NB4 (cell line): ENCODE measurements around the gene TPTE2.

Experiments
- DNase-seq: peaks from one replicate; pipeline ENCODE4 v3.0.0; 2010; ENCODE audit warnings: low read depth
- H3K4me3 ChIP-seq: one replicate; pipeline ENCODE4 v1.5.1; 2011; ENCODE audit warnings: mild to moderate bottlenecking, low read depth, low read length, moderate library complexity
- MYC ChIP-seq: IDR thresholded peaks from 2 replicates; pipeline ENCODE4 v1.6.1; 2011; ENCODE audit warnings: low read depth, low read length
- POLR2A ChIP-seq: IDR thresholded peaks from 2 replicates; pipeline ENCODE4 v1.6.1; 2011; ENCODE audit warnings: mild to moderate bottlenecking; ENCODE audit not compliant: insufficient read length; ENCODE audit errors: extremely low read depth
- TF ChIP-seq, protein P1 (sequence below): IDR thresholded peaks from one replicate; pipeline ENCODE4 v1.5.1; 2012; ENCODE audit warnings: low read depth, low read length
- TF ChIP-seq, protein P2 (sequence below): IDR thresholded peaks from 2 replicates; pipeline ENCODE4 v1.6.1; 2011; ENCODE audit warnings: low read depth, low read length

TPTE2 gene

GRCh38 chr13:19591864-19592263, 30.5 kb upstream of the TPTE2 start:
- no peak overlapping the region for H3K4me3 ChIP-seq
- DNase-seq: peak; percentile 27
- no peak for TF ChIP-seq POLR2A
- TF ChIP-seq, protein P1, sequence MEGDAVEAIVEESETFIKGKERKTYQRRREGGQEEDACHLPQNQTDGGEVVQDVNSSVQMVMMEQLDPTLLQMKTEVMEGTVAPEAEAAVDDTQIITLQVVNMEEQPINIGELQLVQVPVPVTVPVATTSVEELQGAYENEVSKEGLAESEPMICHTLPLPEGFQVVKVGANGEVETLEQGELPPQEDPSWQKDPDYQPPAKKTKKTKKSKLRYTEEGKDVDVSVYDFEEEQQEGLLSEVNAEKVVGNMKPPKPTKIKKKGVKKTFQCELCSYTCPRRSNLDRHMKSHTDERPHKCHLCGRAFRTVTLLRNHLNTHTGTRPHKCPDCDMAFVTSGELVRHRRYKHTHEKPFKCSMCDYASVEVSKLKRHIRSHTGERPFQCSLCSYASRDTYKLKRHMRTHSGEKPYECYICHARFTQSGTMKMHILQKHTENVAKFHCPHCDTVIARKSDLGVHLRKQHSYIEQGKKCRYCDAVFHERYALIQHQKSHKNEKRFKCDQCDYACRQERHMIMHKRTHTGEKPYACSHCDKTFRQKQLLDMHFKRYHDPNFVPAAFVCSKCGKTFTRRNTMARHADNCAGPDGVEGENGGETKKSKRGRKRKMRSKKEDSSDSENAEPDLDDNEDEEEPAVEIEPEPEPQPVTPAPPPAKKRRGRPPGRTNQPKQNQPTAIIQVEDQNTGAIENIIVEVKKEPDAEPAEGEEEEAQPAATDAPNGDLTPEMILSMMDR: no peak
- no peak for TF ChIP-seq MYC
- TF ChIP-seq, protein P2, sequence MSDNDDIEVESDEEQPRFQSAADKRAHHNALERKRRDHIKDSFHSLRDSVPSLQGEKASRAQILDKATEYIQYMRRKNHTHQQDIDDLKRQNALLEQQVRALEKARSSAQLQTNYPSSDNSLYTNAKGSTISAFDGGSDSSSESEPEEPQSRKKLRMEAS: no peak

GRCh38 chr13:19590423-19590822, 29.1 kb upstream of the TPTE2 start:
- TF ChIP-seq POLR2A: no peak
- TF ChIP-seq, protein P2: no peak
- no peak for TF ChIP-seq MYC
- TF ChIP-seq, protein P1: no peak
- DNase-seq: no peak

GRCh38 chr13:19589312-19589711, 28.0 kb upstream of the TPTE2 start:
- no peak for TF ChIP-seq POLR2A
- TF ChIP-seq, protein P2: no peak
- TF ChIP-seq, protein P1: no peak
- no peak for TF ChIP-seq MYC
- no peak overlapping the region for H3K4me3 ChIP-seq
- no peak for DNase-seq

More at GRCh38 chr13:19590423-19590822, 29.1 kb upstream of the TPTE2 start:
- no peak overlapping the region for H3K4me3 ChIP-seq

- peak; percentile 75 for DNase-seq
- TF ChIP-seq POLR2A: no peak
- TF ChIP-seq, protein P1: peak; percentile 38
- H3K4me3 ChIP-seq: peak overlapping the region; percentile 75
Measured at GRCh38 chr13:19587635-19588300, 26.4 kb upstream of the TPTE2 start.

DNA sequence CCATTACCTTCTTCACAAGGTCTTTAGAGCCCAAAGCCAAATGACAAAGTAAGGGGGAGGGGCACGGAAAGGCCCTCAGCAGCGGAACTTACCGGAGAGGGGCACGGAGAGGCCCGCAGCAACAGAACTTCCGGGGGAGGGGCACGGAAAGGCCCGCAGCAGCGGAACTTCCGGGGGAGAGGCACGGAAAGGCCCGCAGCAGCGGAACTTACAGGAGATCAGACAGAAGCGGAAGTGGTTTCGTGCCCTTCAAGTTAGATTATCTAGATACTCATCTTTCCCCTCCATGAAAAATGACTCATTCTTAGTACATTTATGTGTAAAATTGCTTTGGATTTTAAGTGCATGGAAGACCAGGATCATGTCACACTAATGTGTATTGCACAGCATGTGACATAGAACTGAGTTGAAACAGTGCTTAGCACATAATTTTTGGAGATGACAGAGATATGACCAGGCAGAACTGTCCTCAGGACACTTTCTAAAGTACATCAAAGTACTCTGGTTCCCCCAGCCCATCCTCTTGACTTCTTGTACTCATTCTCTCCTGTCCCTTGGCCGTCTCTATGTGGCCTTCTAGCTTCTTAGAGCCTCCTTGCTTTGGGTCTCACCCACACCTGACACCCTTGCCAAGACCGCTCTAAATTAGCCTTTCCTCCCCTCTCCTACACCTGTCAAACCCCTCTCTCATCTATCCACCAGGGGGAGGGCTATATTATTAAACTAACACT, 25.7 kb upstream of the TPTE2 start:
- peak; percentile 94 for DNase-seq
- H3K4me3 ChIP-seq: peak overlapping the region; percentile 75
- TF ChIP-seq, protein P2: peak; percentile 40
- TF ChIP-seq MYC: peak; percentile 19; the same call in 1 of the 2 replicates
- TF ChIP-seq, protein P1: no peak
- TF ChIP-seq POLR2A: no peak

DNA sequence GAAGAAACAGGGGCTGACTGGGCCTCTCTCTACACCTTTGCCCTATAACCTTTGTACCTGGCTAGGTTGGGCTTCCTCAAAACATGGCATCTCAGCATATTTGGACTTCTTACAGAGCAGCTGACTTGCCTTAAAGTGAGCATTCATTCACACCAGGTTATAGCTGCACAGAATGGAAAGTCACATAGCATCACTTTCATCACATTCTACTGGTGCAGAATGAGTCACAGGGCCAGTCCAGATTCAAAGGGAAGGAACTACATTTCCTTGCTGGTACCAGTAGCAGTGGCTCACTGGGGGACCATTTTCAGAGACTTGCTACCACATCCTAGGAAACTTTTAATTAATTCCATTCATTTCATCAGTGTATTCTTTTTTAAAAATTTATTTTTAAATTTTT, 20.3 kb upstream of the TPTE2 start:
- TF ChIP-seq, protein P1: no peak
- no peak for TF ChIP-seq POLR2A
- no peak for TF ChIP-seq MYC
- TF ChIP-seq, protein P2: no peak
- H3K4me3 ChIP-seq: no peak overlapping the region
- DNase-seq: no peak
